ENCODE results near the gene SUCLG2.

SUCLG2 gene

GRCh38 chr3:67661089-67661488, 6.7 kb upstream of the SUCLG2 start:
- H3K27ac ChIP-seq, result no peak overlapping the region
- TF ChIP-seq CTCF (conservative IDR thresholded peaks at IDR 0.05) (no peak), ZFX (IDR thresholded peaks at IDR 0.05) (no peak)

- no peak overlapping the region for H3K27ac ChIP-seq
- TF ChIP-seq ZFX (IDR thresholded peaks at IDR 0.05) (no peak), CTCF (conservative IDR thresholded peaks at IDR 0.05) (no peak)
Measured at GRCh38 chr3:67657192-67657591, 2.8 kb upstream of the SUCLG2 start.

DNA sequence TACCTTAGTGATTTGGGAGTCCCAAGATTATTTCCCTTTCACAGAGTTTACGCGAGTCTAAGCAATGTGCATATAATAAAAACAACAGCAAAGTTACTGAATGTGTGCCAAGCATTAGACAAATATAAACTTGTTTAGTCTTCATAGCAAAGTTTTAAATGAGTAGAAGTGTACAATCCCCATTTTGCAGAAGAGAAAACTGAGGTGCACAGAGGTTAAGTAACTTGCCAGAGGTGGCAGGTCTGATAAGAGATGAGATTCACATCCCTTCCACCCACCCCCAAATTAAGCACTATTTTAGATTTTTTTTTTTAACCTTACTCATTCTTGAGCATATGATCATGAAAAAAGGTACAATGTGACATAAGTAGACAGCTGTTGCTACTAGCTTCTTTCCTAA, 2.2 kb upstream of the SUCLG2 start:
- no peak overlapping the region for H3K27ac ChIP-seq
- TF ChIP-seq ZFX (IDR thresholded peaks at IDR 0.05) (no peak), CTCF (conservative IDR thresholded peaks at IDR 0.05) (no peak)

- peak overlapping the region; percentile 99; the same call in 1 of the 2 replicates for H3K27ac ChIP-seq
Measured at GRCh38 chr3:67655364-67656121, 1.1 kb upstream of the SUCLG2 start.

DNA sequence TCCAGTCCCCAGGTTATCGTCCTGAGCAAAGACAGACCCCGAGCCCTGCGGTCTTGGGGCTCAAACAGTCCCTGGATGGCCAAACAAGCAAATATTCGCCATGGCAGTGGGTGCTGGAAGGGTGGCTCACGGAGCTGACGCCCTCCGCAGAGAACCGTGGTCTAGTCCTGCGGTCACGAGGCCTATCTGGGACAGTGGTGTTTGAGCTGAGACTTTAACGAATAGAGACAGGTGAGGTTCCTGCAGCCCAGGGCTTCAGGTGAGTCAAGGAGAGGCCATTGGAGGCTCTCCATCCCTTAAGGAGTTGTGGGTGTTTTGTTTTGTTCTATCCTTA, 399 bp upstream of the SUCLG2 start:
- TF ChIP-seq CTCF (conservative IDR thresholded peaks at IDR 0.05), result no peak
- no peak for TF ChIP-seq ZFX (IDR thresholded peaks at IDR 0.05)
- peak overlapping the region; percentile 99 for H3K27ac ChIP-seq

More at GRCh38 chr3:67655364-67656121, 1.1 kb upstream of the SUCLG2 start:
- TF ChIP-seq CTCF (conservative IDR thresholded peaks at IDR 0.05) (no peak), ZFX (IDR thresholded peaks at IDR 0.05) (no peak)

DNA sequence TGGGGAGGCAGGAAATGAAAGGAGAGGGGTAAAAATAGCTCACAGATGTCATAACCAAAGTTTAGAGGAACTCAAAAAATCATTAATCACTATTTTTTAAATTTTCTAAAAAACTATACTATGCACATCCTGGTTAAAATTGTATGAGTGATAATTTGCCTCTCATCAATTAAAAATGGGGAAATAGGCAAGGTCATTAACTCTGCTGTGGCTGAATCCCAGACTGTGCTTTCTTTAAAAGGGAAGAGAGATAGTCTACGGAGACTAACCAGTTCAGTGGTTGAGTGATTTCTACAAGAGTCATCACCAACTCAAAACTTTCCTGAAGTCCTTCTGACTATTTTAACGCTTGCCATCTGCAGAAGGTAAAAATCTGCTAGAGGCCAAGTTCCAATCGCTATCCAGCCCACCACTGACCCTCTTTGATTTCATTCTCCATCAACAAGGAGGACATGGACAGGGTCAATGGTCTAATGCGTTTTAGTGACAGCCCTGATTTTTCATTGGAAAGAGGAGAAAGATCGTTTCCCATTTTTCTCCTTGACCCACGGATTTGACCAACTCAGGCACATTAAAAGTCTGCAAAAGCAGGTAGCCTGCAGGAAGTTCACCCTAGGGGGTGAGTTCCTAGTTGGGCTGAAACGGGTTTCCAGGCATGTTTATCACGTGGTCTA, 850 bp downstream of the SUCLG2 start:
- peak overlapping the region; percentile 99 for H3K27ac ChIP-seq
- TF ChIP-seq CTCF (conservative IDR thresholded peaks at IDR 0.05), result no peak

DNA sequence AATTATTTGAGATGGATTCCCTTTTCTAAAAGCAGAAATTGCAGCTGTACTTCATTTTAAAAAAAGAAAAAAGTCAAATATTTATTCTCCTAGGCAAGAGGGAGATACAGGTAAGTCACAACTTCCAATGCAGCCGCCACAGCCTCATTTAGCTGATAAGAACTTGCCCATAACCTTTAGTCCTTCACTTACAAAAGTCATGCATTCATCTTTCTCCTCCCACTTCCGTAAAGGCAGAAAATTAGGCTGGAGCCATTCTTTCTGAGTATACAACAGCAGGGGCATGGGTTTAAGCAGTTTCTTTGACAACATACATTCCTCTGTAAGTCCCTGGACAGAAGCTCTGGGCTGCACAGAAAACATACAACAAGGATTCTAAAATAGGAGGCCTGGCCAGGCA, 4.3 kb downstream of the SUCLG2 start:
- no peak for TF ChIP-seq CTCF (conservative IDR thresholded peaks at IDR 0.05)
- TF ChIP-seq ZFX (IDR thresholded peaks at IDR 0.05), result no peak
- no peak overlapping the region for H3K27ac ChIP-seq

Measured in C4-2B (cell line).